HUES6 (cell line): Measurements from ENCODE around the gene LUZP2.
"Not testable (repeated sequence)": the region's sequence is repeated elsewhere in the genome, so short reads cannot be mapped to it uniquely, and the experiment has no call there.

ENCODE experiments used
- H3K27ac ChIP-seq: 2 replicates; pipeline ENCODE4 v1.7.0; 2013; ENCODE audit warnings: low read depth, mild to moderate bottlenecking, low read length, inconsistent platforms
- H3K27me3 ChIP-seq: 2 replicates; pipeline ENCODE4 v1.6.1; 2013; ENCODE audit warnings: low read length; ENCODE audit not compliant: control insufficient read depth, insufficient read depth
- H3K36me3 ChIP-seq: 2 replicates; pipeline ENCODE4 v1.6.1; 2013; ENCODE audit warnings: low read length; ENCODE audit not compliant: control insufficient read depth, insufficient read depth
- H3K4me1 ChIP-seq: 2 replicates; pipeline ENCODE4 v1.6.1; 2013; ENCODE audit warnings: low read length; ENCODE audit not compliant: control insufficient read depth, insufficient read depth
- H3K4me3 ChIP-seq: 2 replicates; pipeline ENCODE4 v1.5.1; 2013; ENCODE audit warnings: low read depth, low read length
- H3K9ac ChIP-seq: one replicate; pipeline ENCODE4 v1.6.1; 2013; ENCODE audit warnings: mild to moderate bottlenecking, low read length
- H3K9me3 ChIP-seq: 2 replicates; pipeline ENCODE4 v1.6.1; 2013; ENCODE audit warnings: low read depth, low read length; ENCODE audit not compliant: control insufficient read depth, insufficient read depth

Gene LUZP2

DNA sequence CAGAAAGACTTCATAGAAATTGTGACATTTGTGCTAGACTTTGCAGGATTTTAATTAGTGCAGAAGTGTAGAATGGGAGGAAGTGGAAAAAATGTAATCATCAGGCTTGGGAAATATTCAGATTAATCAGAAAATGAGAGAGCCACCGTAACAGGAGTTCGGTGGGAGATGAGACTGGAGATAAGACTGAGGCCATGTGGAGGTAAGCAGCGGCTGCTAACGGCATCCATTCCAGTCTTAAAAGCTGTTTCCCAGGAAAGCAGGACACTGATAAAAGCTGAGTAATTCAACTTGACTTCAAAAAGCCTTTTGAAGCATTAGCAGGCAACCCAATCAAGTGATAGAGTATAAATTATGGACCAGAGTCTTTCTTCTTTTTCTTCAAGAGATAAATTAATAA is 369.9 kb downstream of the LUZP2 start:
- no peak overlapping the region for H3K27ac ChIP-seq
- no peak overlapping the region for H3K4me3 ChIP-seq
- H3K36me3 ChIP-seq = no peaks in the 10 kb centered on the region
- H3K9ac ChIP-seq = no peak overlapping the region
- H3K9me3 ChIP-seq = peaks cover 11% of the 10 kb centered on the region
- H3K27me3 ChIP-seq = no peaks in the 10 kb centered on the region
- no peaks in the 10 kb centered on the region for H3K4me1 ChIP-seq

DNA sequence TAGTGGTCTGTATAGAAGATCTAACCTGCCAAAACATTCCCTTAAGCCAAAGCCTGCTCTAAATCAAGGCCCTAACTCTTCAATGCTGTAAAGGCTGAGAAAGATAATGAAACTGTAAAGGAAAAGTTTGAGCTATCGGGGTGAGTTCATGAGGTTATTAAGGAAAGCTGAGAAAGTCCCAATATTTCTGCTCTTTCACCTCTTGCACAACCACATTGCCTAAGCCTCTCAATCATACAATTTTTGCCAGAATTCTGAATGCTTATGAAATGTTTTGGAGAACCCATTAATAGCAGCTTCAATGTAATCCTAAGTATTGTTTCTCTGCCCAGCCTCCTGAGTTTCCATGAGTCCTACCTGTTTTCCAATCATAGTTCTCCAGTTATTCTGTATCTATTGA is 373.2 kb downstream of the LUZP2 start:
- Histone ChIP-seq H3K27ac (no peak overlapping the region), H3K36me3 (no peaks in the 10 kb centered on the region), H3K9ac (no peak overlapping the region), H3K27me3 (no peaks in the 10 kb centered on the region), H3K9me3 (no peaks in the 10 kb centered on the region), H3K4me1 (no peaks in the 10 kb centered on the region), H3K4me3 (no peak overlapping the region)

- Histone ChIP-seq H3K9me3 (0 out of 2 replicates have a peak, but pooled peaks cover 2% of the 10 kb centered on the region), H3K4me3 (no peak overlapping the region), H3K27me3 (no peaks in the 10 kb centered on the region), H3K9ac (no peak overlapping the region), H3K27ac (no peak overlapping the region), H3K4me1 (no peaks in the 10 kb centered on the region), H3K36me3 (no peaks in the 10 kb centered on the region)
Observed at GRCh38 chr11:24872186-24872585, 375.3 kb downstream of the LUZP2 start.

DNA sequence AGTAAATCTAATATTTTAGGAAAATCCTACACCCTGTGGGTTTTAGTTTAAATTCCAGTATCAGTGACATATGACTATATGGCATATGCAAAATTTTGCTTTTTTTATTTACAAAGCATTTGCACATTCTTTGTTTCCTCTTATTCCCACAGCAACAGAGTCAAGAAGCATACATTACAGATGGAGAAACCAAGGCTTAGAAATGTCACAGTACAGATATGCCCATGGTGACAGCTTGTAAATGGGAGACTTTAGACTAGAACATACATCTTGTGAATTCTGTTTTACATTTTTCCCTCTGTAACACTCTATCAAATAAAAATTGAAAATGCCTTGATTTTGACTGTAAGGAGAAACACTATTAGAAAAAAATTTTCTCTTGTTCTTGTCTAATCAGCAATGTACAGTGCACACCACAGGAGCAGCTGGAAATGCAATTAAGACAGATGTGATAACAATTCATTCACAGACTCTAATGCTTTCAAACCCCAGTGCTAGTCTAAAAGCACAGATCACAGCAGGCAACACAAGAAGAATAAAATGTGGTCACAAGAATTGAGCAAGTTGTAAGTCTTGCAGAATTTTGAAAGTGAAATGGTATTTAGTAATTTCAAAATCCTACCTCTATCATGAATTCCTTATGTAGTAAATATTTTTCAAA is 375.9 kb downstream of the LUZP2 start:
- Histone ChIP-seq H3K4me3 (no peak overlapping the region), H3K36me3 (no peaks in the 10 kb centered on the region), H3K9ac (no peak overlapping the region), H3K27ac (no peak overlapping the region), H3K9me3 (0 out of 2 replicates have a peak, but pooled peaks cover 2% of the 10 kb centered on the region), H3K4me1 (no peaks in the 10 kb centered on the region), H3K27me3 (no peaks in the 10 kb centered on the region)

DNA sequence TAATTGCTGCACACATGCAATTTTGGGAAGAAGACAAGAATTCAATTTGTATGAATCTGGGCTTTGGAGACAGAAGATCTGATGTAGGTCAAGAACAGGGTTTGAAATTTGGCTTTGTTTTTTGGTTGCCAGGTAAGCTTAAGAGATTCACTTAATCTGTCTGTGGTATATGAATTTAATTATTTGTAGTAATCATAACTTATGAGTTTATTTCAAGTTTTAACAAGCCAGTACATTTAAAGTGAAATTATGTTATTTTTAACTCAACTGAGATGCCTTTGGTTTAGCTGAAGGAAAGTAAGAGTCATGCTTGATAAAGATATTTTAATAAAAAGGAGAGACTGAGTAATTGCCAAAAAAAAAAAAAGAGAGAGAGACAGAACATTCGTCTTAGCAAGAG is 384.1 kb downstream of the LUZP2 start:
- Histone ChIP-seq H3K27ac (no peak overlapping the region), H3K4me3 (no peak overlapping the region), H3K9ac (no peak overlapping the region), H3K36me3 (no peaks in the 10 kb centered on the region), H3K9me3 (0 out of 2 replicates have a peak, but pooled peaks cover 2% of the 10 kb centered on the region), H3K27me3 (no peaks in the 10 kb centered on the region), H3K4me1 (no peaks in the 10 kb centered on the region)

- Histone ChIP-seq H3K9ac (no peak overlapping the region), H3K36me3 (no peaks in the 10 kb centered on the region), H3K27me3 (no peaks in the 10 kb centered on the region), H3K27ac (no peak overlapping the region), H3K4me3 (no peak overlapping the region), H3K9me3 (no peaks in the 10 kb centered on the region), H3K4me1 (no peaks in the 10 kb centered on the region)
Observed at GRCh38 chr11:24885580-24886173, 388.8 kb downstream of the LUZP2 start.

GRCh38 chr11:24886880-24887619 is 390.2 kb downstream of the LUZP2 start:
- H3K4me1 ChIP-seq = no peaks in the 10 kb centered on the region
- H3K9me3 ChIP-seq = no peaks in the 10 kb centered on the region

DNA sequence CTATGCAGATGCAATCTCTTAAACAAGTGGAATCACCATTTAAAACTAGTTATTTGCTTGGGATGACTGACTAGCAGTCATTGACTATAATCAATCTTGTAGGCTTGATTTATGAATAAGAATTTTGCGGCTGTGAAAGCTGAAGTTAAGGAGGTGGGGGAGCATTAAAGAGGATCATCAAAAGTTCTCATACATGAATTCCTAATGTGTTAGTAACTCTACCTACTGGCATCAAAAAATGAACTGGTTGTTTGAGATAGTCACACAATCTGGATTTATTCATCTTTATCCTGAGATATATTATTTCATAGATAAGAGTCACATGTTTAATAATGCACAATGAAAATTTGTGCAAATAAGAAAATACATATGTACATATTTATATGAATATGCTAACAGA is 393.6 kb downstream of the LUZP2 start:
- Histone ChIP-seq H3K4me1 (no peaks in the 10 kb centered on the region), H3K36me3 (no peaks in the 10 kb centered on the region), H3K27ac (no peak overlapping the region), H3K9ac (no peak overlapping the region), H3K4me3 (no peak overlapping the region), H3K9me3 (no peaks in the 10 kb centered on the region), H3K27me3 (no peaks in the 10 kb centered on the region)

More at GRCh38 chr11:24886880-24887619, 390.2 kb downstream of the LUZP2 start:
- Histone ChIP-seq H3K9ac (no peak overlapping the region), H3K4me3 (no peak overlapping the region), H3K27me3 (no peaks in the 10 kb centered on the region), H3K27ac (no peak overlapping the region), H3K36me3 (no peaks in the 10 kb centered on the region)

DNA sequence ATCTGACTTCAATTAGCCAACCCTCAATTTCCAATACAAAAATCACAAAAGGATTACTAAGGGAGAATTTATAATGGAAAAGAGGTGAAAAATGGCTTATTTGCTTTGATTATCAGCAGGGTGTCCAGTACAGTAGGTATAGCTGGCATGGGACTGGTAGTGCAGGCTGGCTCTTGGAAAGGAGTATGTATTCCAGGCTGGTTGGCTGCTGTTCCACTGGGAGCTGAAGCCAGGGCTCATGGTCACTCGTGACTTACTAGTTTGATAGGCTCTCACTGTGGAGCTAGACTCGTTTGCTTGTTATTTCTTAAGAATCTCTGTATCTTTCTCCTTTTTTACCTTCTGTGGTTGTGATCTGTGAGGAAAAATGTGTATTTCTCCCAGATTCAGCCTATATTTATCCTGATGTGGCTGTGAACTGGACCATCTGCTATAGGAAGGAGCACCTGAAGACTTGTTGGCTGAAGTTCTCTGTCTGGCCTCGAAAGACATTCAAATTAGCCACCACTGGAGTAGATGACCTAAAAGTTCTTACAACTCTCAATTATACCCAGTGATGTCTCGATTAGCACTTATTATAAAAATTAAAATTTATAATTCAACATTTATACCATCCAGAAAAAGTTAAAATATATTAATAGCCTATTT is 395.1 kb downstream of the LUZP2 start:
- H3K27ac ChIP-seq, H3K36me3 ChIP-seq, H3K4me1 ChIP-seq, H3K4me3 ChIP-seq, H3K27me3 ChIP-seq, H3K9me3 ChIP-seq, H3K9ac ChIP-seq: not testable (repeated sequence)

DNA sequence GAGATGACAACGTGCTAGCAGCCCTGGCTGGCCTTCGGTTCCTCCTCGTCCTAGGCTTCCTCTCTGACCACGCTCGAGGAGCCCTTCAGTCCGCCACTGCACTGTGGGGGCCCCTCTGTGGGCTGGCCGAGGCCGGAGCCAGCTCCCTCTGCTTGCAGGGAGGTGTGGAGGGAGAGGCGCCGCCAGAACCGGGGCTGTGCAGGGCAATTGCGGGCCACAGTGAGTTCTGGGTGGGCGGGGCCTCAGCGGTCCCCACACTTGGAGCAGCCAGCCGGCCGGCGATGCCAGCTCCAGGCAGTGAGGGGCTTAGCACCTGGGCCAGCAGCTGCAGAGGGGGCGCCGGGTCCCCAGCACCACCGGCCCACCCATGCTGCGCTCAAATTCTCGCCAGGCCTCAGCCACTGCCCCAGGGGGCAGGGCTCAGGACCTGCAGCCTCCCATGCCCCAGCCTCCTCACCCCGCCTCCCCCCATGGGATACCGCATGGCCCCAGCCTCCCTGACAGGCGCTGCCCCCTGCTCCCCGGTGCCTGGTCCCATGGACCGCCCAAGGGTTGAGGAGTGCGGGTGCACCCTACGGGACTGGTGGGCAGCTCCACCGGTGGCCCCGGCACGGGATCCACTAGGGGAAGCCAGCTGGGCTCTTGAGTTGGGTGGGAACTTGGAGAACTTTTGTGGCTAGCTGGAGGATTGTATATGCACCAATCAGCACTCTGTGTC is 399.4 kb downstream of the LUZP2 start:
- H3K9ac ChIP-seq = no peak overlapping the region

More for the DNA sequence above, 399.4 kb downstream of the LUZP2 start:
- Histone ChIP-seq H3K36me3 (no peaks in the 10 kb centered on the region), H3K4me1 (no peaks in the 10 kb centered on the region), H3K27me3 (no peaks in the 10 kb centered on the region), H3K9me3 (0 out of 2 replicates have a peak, but pooled peaks cover 3% of the 10 kb centered on the region), H3K4me3 (no peak overlapping the region), H3K27ac (no peak overlapping the region)
